Measurements from ENCODE around the gene INKA2.

DNA sequence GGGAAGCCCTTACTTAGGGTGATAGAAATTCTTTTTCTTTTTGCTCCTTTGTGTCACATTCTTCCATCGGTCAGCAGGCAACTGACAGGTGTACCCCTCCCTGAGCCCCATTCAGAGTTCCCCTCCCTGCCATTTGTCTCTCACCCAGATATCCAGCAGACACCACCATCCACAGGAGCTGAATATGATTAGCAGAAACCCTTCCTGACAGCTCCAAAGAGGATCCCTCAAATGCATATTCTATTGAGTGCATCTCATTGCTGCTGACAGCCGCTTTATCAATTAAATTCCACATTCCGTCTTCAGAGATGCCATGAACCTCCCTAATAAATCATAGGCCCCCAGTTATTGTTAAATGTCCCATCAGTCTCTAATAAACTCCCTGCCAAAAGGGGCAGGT is 10.4 kb upstream of the INKA2 start:
- TF ChIP-seq POLR2AphosphoS5 (IDR thresholded peaks at IDR 0.05; ENCODE audit: borderline replicate concordance, low read depth, low read length) = no peak
- no peak for TF ChIP-seq FOXP2 (optimal IDR thresholded peaks at IDR 0.05; ENCODE audit: control extremely low read depth, extremely low read length, insufficient read depth)
- no peak for TF ChIP-seq EZH2 (IDR thresholded peaks at IDR 0.05)
